GM18873 (cell line): ENCODE data around the gene IGSF8.

ENCODE experiments used
- ATAC-seq: cut with Tn5 transposase; IDR thresholded peaks from one replicate; pipeline ENCODE4 v1.9.1; 2021; ENCODE audit warnings: mild to moderate bottlenecking, moderate library complexity, moderate number of reproducible peaks; ENCODE audit not compliant: unreplicated experiment, low FRiP score

IGSF8 gene

GRCh38 chr1:160097911-160098851 lies at the start of gene IGSF8:
Gene IGSF8, minus strand, starts transcription at chr1:160098619. Its CDS starts 147 bp downstream, at chr1:160098472.
- ATAC-seq = no peak

- no peak for ATAC-seq
These were observed 49.7 kb upstream of the IGSF8 start for GRCh38 chr1:160148121-160148520.

- no peak for ATAC-seq
These were observed 47.7 kb upstream of the IGSF8 start for GRCh38 chr1:160146107-160146506.

GRCh38 chr1:160144921-160145320 lies 46.5 kb upstream of the IGSF8 start:
- ATAC-seq = no peak

GRCh38 chr1:160143695-160144094 lies 45.3 kb upstream of the IGSF8 start:
- ATAC-seq = no peak

- no peak for ATAC-seq
These were observed 41.4 kb upstream of the IGSF8 start for GRCh38 chr1:160139840-160140239.

GRCh38 chr1:160137216-160137862 lies 38.9 kb upstream of the IGSF8 start:
- ATAC-seq = no peak

GRCh38 chr1:160136926-160137200 lies 38.4 kb upstream of the IGSF8 start:
- ATAC-seq = no peak

GRCh38 chr1:160136121-160136925 lies 37.9 kb upstream of the IGSF8 start:
- ATAC-seq = no peak

- no peak for ATAC-seq
These were observed 36.6 kb upstream of the IGSF8 start for GRCh38 chr1:160134791-160135572.

GRCh38 chr1:160133990-160134770 lies 35.8 kb upstream of the IGSF8 start:
- ATAC-seq = no peak

- no peak for ATAC-seq
These were observed 33.6 kb upstream of the IGSF8 start for GRCh38 chr1:160131803-160132565.

- ATAC-seq = no peak
These were observed 32.5 kb upstream of the IGSF8 start for GRCh38 chr1:160130939-160131338.

GRCh38 chr1:160130486-160130885 lies 32.1 kb upstream of the IGSF8 start:
- no peak for ATAC-seq

- no peak for ATAC-seq
These were observed 31.5 kb upstream of the IGSF8 start for GRCh38 chr1:160129966-160130365.

- no peak for ATAC-seq
These were observed 31.1 kb upstream of the IGSF8 start for GRCh38 chr1:160129558-160129957.

- no peak for ATAC-seq
These were observed 30.6 kb upstream of the IGSF8 start for GRCh38 chr1:160129046-160129445.

GRCh38 chr1:160128636-160129035 lies 30.2 kb upstream of the IGSF8 start:
- ATAC-seq = no peak
